Mesothelial cell of epicardium (in vitro differentiated cells): Measurements from ENCODE around the gene ENTR1. TPM values are rescaled to one million over a fixed set of nuclear protein-coding genes. Genes with fewer than 3 reads are reported as not detected.

ENCODE experiments used
- DNase-seq, 2 experiments: peaks; one replicate each; pipeline ENCODE4 v3.0.0; 2021; ENCODE audit warnings: low spot score in 2 of 2; ENCODE audit not compliant: unreplicated experiment in 2 of 2
- H3K27ac Mint-ChIP-seq: 2 replicates; pipeline ENCODE4 v1.8.0; 2021; ENCODE audit warnings: mixed read lengths
- H3K27me3 Mint-ChIP-seq: 2 replicates; pipeline ENCODE4 v1.8.0; 2021; ENCODE audit warnings: low read depth, mixed read lengths
- H3K36me3 Mint-ChIP-seq: 2 replicates; pipeline ENCODE4 v1.8.0; 2021; ENCODE audit warnings: mixed read lengths
- H3K4me1 Mint-ChIP-seq: 2 replicates; pipeline ENCODE4 v1.8.0; 2021; ENCODE audit warnings: mixed read lengths
- H3K4me3 Mint-ChIP-seq: 2 replicates; pipeline ENCODE4 v1.8.0; 2021; ENCODE audit warnings: mild to moderate bottlenecking, moderate library complexity, mixed read lengths
- H3K9me3 Mint-ChIP-seq: 2 replicates; pipeline ENCODE4 v1.8.0; 2021; ENCODE audit warnings: mixed read lengths
- total RNA-seq: library from RNA; stranded (reverse); gene quantifications from 3 replicates; pipeline ENCODE4 v1.2.1, GENCODE V29; 2021
- TF ChIP-seq, protein P1 (sequence below): fragments of 200-600 bp; sonication (generic); IDR thresholded peaks from one replicate; pipeline ENCODE4 v1.5.0; 2021; ENCODE audit warnings: antibody characterized with exemption; ENCODE audit not compliant: unreplicated experiment

The ENTR1 gene
- total RNA-seq, 1 donor from 2014 or later, result 67.3 TPM

- H3K27ac Mint-ChIP-seq, result no peak overlapping the region
- H3K27me3 Mint-ChIP-seq, result no peaks in the 10 kb centered on the region
- H3K36me3 Mint-ChIP-seq, result no peaks in the 10 kb centered on the region
- H3K9me3 Mint-ChIP-seq, result no peaks in the 10 kb centered on the region
- H3K4me1 Mint-ChIP-seq, result peaks cover 11% of the 10 kb centered on the region
- TF ChIP-seq, protein P1, sequence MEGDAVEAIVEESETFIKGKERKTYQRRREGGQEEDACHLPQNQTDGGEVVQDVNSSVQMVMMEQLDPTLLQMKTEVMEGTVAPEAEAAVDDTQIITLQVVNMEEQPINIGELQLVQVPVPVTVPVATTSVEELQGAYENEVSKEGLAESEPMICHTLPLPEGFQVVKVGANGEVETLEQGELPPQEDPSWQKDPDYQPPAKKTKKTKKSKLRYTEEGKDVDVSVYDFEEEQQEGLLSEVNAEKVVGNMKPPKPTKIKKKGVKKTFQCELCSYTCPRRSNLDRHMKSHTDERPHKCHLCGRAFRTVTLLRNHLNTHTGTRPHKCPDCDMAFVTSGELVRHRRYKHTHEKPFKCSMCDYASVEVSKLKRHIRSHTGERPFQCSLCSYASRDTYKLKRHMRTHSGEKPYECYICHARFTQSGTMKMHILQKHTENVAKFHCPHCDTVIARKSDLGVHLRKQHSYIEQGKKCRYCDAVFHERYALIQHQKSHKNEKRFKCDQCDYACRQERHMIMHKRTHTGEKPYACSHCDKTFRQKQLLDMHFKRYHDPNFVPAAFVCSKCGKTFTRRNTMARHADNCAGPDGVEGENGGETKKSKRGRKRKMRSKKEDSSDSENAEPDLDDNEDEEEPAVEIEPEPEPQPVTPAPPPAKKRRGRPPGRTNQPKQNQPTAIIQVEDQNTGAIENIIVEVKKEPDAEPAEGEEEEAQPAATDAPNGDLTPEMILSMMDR, result no peak
- H3K4me3 Mint-ChIP-seq, result peak overlapping the region; percentile 20
- DNase-seq, result no peak
Observed at GRCh38 chr9:136364942-136365774, 45.3 kb downstream of the ENTR1 start.

- Mint-ChIP-seq H3K27me3 (no peaks in the 10 kb centered on the region), H3K4me3 (no peak overlapping the region)
Observed at GRCh38 chr9:136363949-136364748, 46.3 kb downstream of the ENTR1 start.

DNA sequence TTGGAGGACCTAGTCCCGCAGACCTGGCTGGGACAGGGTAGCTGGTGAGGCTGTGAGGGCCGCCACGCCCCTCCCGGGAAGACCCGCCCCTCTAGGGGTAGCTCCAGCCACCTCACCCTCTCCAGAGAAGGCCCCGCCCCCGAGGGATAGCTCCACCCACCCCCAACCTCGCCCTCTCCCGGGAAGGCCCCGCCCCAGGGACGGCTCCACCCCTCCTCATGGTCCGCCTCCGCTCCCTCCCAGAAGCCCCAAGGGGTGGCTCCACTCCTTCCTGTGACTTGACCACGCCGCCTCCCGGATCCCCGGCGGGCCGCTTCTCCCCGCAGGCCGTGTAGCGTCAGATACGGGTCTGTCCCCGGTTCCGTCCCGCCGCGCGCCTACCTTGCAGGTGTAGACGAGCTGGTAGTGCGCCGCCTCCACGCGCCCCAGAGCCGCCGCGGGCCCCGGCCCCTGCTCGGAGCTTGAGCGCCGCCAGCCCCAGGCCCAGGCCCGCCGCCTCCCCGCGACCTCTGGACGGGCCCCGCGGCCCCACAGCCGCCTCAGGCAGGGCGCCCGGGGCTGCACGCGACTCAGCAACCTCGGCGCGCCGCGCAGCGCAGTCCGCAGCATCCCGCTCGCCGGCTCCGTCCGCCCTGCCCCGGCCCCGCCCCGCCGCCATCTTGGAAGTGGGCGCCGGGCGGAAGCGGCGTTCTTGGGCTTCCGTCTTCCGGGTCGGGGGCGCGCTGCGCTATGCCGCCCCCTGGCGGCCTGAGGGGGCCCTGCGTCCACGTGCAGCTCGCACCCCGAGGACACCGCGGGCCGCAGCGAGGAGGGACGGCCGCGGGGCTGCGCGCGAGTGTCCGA is 47.1 kb downstream of the ENTR1 start, which contains the start of gene DNLZ:
Gene DNLZ (minus strand): TSS at position 639 of the 843 bp plus-strand sequence. CDS start 30 bp downstream, at position 609.
- peak within 1 kb of the TSS; percentile 82 for H3K4me3 Mint-ChIP-seq
- H3K36me3 Mint-ChIP-seq, result no peaks in the 10 kb centered on the region
- TF ChIP-seq, protein P1, result peak; percentile 97
- peaks cover 11% of the 10 kb centered on the region for H3K4me1 Mint-ChIP-seq
- no peaks in the 10 kb centered on the region for H3K9me3 Mint-ChIP-seq
- DNase-seq, result peak; percentile 93 to 94
- H3K27ac Mint-ChIP-seq, result peak within 1 kb of the TSS; percentile 87
- no peaks in the 10 kb centered on the region for H3K27me3 Mint-ChIP-seq

More at GRCh38 chr9:136363949-136364748, 46.3 kb downstream of the ENTR1 start:
- no peak for DNase-seq
- no peak overlapping the region for H3K27ac Mint-ChIP-seq
- no peaks in the 10 kb centered on the region for H3K36me3 Mint-ChIP-seq
- TF ChIP-seq, protein P1, result peak; percentile 12
- peaks cover 11% of the 10 kb centered on the region for H3K4me1 Mint-ChIP-seq
- no peaks in the 10 kb centered on the region for H3K9me3 Mint-ChIP-seq

DNA sequence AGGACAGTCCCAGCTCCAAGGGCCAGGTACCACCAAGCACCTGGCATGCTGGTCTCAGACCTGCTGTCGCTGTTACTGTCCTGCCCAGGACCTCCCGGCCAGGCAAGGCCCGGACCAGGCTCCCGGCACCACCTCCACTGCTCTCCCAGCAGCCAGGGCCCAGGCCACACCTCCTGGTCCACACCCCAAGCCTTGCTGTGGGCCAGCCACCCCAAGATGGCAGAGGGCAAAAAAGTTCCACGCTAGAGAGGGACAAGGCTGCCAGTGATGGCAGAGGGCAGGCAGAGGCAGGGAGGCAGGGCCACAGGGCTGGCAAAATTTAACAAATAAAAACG is 48.0 kb downstream of the ENTR1 start:
- peaks cover 11% of the 10 kb centered on the region for H3K4me1 Mint-ChIP-seq
- H3K27ac Mint-ChIP-seq, result peak overlapping the region; percentile 53
- no peaks in the 10 kb centered on the region for H3K9me3 Mint-ChIP-seq
- peak overlapping the region; percentile 82 for H3K4me3 Mint-ChIP-seq
- no peak for DNase-seq
- H3K36me3 Mint-ChIP-seq, result no peaks in the 10 kb centered on the region
- no peaks in the 10 kb centered on the region for H3K27me3 Mint-ChIP-seq
- TF ChIP-seq, protein P1, result no peak

- Mint-ChIP-seq H3K27ac (no peak overlapping the region), H3K9me3 (no peaks in the 10 kb centered on the region), H3K4me1 (peaks cover 11% of the 10 kb centered on the region), H3K27me3 (no peaks in the 10 kb centered on the region), H3K36me3 (no peaks in the 10 kb centered on the region), H3K4me3 (no peak overlapping the region)
- DNase-seq, result no peak
- TF ChIP-seq, protein P1, result no peak
Observed at GRCh38 chr9:136361754-136362449, 48.5 kb downstream of the ENTR1 start.
